Peyer's patch (tissue), 4 donors: ENCODE results near the gene MFAP4. TPM values are rescaled to one million over a fixed set of nuclear protein-coding genes. Genes with fewer than 3 reads are reported as not detected.

Experiments
- DNase-seq, 3 donors: peaks; one replicate each; pipeline ENCODE4 v3.0.0-alpha.2; 2017 to 2019
- H3K27ac ChIP-seq, 4 donors: fragments of 200-600 bp; sonication (generic); one replicate each; pipeline ENCODE4 v1.5.1; 2016 to 2019
- H3K27me3 ChIP-seq, 2 donors: fragments of 200-600 bp; sonication (generic); one replicate each; pipeline ENCODE4 v1.5.1; 2019
- H3K36me3 ChIP-seq, 3 donors: fragments of 200-600 bp; sonication (generic); one replicate each; pipeline ENCODE4 v1.5.1; 2016 to 2019
- H3K4me1 ChIP-seq, 4 donors: fragments of 200-600 bp; sonication (generic); one replicate each; pipeline ENCODE4 v1.5.1; 2016 to 2019
- H3K4me3 ChIP-seq, 4 donors: fragments of 200-600 bp; sonication (generic); 1 replicate in 3 of 4; 2 replicates in 1 of 4; pipeline ENCODE4 v1.5.1; 2016 to 2019; ENCODE audit warnings: mild to moderate bottlenecking in 1 of 4
- H3K9me3 ChIP-seq, 4 donors: fragments of 200-600 bp; sonication (generic); one replicate each; pipeline ENCODE4 v1.5.1; 2016 to 2019; ENCODE audit warnings: mild to moderate bottlenecking in 1 of 4
- CTCF ChIP-seq, 6 experiments: fragments of 450-650 bp in 4 of 6; fragments of 200-600 bp in 2 of 6; sonication (generic) in 1 of 6; IDR thresholded peaks; one replicate each; pipeline ENCODE4 v1.5.1; 2017 to 2019; ENCODE audit warnings: antibody characterized with exemption in 6 of 6, mild to moderate bottlenecking in 3 of 6, moderate library complexity in 1 of 6
- POLR2A ChIP-seq, 2 donors: fragments of 450-650 bp; IDR thresholded peaks; one replicate each; pipeline ENCODE4 v1.5.1; 2017; ENCODE audit warnings: antibody characterized with exemption in 2 of 2, mild to moderate bottlenecking in 2 of 2, moderate library complexity in 2 of 2
- total RNA-seq, 4 donors: library from RNA; depleted of rRNA; stranded (reverse); fragments of >200 nt; gene quantifications; one replicate each; pipeline ENCODE4 v1.1.0, GENCODE V29; 2016

Gene MFAP4
- total RNA-seq, 4 donors from 2014 or later: 12.6 to 70.8 (median 43.9) TPM

- Histone ChIP-seq H3K27me3 (no peaks in the 10 kb centered on the region), H3K27ac (peak overlapping the region in 3 of 4 donors; percentile 2 to 59 (median 5)), H3K4me1 (peaks cover 0 to 31% (median 0%) of the 10 kb centered on the region in 4 donors), H3K9me3 (no peaks in the 10 kb centered on the region), H3K36me3 (no peaks in the 10 kb centered on the region), H3K4me3 (no peak overlapping the region)
- TF ChIP-seq CTCF (IDR thresholded peaks at IDR 0.05): no peak
- TF ChIP-seq POLR2A (IDR thresholded peaks at IDR 0.05): no peak
- DNase-seq: no peak
These were observed 38.2 kb upstream of the MFAP4 start for GRCh38 chr17:19424934-19425868.

DNA sequence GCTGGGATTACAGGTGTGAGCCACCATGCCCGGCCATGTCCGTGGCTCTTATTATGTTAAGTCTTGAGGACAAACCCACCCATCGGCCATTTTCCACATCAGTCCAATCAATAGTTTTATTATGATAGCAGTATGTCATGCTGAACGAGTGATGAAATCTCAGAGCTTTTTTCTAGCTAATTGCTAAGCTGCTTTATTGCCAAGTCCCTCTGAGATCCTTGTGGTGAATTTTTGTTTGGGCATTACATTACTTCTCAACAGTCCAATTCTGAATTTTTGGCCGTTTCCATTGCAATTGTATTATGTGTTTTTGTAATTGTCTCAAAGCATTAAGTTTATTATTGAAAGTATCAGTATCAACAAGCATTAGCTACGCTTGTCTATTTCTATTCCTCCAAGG is 34.9 kb upstream of the MFAP4 start:
- Histone ChIP-seq H3K27ac (no peak overlapping the region), H3K27me3 (no peaks in the 10 kb centered on the region), H3K9me3 (no peaks in the 10 kb centered on the region), H3K4me1 (peaks cover 0 to 39% (median 0%) of the 10 kb centered on the region in 4 donors), H3K36me3 (no peaks in the 10 kb centered on the region), H3K4me3 (no peak overlapping the region)
- no peak for DNase-seq
- TF ChIP-seq POLR2A (IDR thresholded peaks at IDR 0.05) (no peak), CTCF (IDR thresholded peaks at IDR 0.05) (no peak)

GRCh38 chr17:19421219-19421618 is 34.2 kb upstream of the MFAP4 start:
- DNase-seq: no peak
- H3K9me3 ChIP-seq: no peaks in the 10 kb centered on the region
- no peak for TF ChIP-seq CTCF (IDR thresholded peaks at IDR 0.05)
- no peak for TF ChIP-seq POLR2A (IDR thresholded peaks at IDR 0.05)

DNA sequence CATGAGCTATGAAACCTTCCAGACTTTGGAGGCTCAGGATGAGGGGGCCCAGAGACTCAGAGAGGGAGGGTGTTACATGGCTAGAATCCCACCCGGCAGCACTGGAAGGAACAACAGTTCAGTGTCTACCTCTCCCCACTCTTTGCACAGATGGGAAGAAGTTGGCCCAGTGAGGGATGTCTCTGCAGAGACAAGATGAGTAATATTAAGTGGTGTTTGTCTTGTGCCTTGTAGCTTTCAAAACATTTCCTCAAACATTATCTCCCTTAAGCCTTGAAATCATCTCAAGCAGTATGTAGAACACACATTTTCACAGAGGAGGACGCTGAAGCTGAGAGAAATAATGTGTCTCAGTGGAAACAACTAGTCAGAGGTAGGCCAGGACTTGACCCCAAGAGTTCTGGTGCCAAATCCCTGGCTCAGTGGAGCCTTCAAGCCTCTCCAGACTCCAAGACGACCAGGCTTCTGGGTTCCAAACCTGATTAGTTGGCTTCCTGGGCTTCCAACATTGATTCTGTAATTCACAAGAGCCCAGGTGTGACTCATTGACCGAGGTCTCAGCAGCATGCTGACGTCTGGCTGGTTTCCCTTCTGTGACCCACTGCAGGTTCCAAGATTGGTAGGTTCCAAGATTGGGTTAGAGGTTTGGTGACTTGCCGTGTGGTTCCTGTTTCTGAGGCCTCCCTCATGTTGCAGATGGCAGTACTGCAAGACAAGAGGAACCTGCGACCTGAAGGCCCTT is 31.4 kb upstream of the MFAP4 start:
- Histone ChIP-seq H3K4me3 (no peak overlapping the region), H3K27ac (peak overlapping the region in 2 of 4 donors; percentile 25 to 48), H3K27me3 (no peaks in the 10 kb centered on the region), H3K9me3 (no peaks in the 10 kb centered on the region), H3K4me1 (peaks cover 0 to 8% (median 0%) of the 10 kb centered on the region in 4 donors), H3K36me3 (no peaks in the 10 kb centered on the region)
- no peak for DNase-seq
- TF ChIP-seq CTCF (IDR thresholded peaks at IDR 0.05) (no peak), POLR2A (IDR thresholded peaks at IDR 0.05) (no peak)

More at GRCh38 chr17:19421219-19421618, 34.2 kb upstream of the MFAP4 start:
- H3K36me3 ChIP-seq: no peaks in the 10 kb centered on the region
- H3K4me3 ChIP-seq: no peak overlapping the region
- H3K27me3 ChIP-seq: no peaks in the 10 kb centered on the region
- H3K4me1 ChIP-seq: peaks cover 0 to 34% (median 0%) of the 10 kb centered on the region in 4 donors
- H3K27ac ChIP-seq: no peak overlapping the region

DNA sequence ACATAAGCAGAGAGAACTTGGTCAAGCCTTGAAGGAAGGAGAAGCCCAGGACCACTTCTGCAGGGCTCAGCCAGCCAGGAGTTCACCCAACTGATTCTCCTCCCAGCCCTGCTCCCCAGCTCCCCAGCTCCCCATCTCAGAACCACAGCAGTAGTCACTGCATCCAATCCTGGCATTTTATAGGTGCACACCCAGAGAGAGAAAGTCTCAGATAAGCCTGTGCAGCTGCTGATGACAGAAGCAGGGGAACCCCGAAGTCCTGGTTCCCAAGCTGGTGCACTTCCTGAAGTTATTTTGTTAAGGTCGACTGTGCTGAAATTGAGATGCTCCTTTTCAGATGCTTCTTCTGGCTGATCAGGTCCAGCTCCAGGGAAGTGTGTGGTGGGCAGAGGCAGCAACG is 30.6 kb upstream of the MFAP4 start:
- H3K4me1 ChIP-seq: peaks cover 0 to 8% (median 0%) of the 10 kb centered on the region in 4 donors
- H3K4me3 ChIP-seq: no peak overlapping the region
- peak overlapping the region in 2 of 4 donors; percentile 25 to 48 for H3K27ac ChIP-seq
- no peaks in the 10 kb centered on the region for H3K36me3 ChIP-seq
- TF ChIP-seq CTCF (IDR thresholded peaks at IDR 0.05) (no peak), POLR2A (IDR thresholded peaks at IDR 0.05) (no peak)
- no peaks in the 10 kb centered on the region for H3K9me3 ChIP-seq
- H3K27me3 ChIP-seq: no peaks in the 10 kb centered on the region
- no peak for DNase-seq
